Measurements from ENCODE around the gene B9D1.

B9D1 gene

DNA sequence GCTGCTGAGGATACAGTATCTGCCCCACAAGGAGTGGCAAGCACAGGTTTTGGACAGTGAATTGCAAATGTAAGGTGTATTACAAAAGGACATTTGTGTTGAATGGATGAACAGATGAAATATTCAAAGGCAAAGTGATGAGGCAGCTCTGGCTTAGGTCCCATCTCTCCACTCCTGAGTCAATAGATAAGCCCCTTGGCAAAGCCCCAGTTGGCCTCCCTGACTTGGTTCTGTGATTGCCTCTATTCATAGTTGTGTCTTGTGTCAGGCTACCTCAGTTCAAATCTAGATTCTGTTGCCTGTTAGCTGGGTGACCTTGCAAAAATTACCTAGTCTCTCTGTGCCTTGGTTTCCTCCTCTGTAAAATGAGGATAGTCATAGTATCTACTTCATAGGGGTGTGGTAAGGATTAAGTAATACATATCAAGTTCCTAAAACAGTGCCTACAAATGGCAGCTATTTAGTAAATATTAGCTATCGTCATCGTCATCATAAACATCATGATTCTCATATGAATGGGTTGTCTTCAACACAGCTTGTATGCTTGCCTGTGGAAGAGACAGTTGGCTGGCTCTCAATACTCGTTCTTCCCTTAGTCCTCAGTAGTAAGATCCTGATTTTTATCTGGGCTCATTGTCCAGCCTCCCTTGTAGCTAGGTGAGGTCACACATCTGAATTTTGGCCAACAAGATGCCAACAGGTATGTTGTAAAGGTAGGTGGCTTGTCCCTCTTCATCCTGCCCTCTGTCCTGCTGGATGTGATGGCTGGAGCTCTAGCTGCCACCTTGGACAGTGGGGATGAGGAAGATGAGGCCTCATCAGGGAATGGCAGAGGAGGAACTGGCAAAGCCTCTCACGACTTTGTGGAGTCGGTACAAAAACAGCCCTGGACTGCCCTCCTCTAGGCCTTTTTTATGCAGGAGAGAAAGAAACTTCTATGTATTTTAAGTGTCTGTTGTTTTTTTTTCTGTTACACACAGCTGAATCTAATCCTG lies 26.6 kb upstream of the B9D1 start:
- DNase-seq (ENCODE audit: low read depth in 3 of 3): no peak

DNA sequence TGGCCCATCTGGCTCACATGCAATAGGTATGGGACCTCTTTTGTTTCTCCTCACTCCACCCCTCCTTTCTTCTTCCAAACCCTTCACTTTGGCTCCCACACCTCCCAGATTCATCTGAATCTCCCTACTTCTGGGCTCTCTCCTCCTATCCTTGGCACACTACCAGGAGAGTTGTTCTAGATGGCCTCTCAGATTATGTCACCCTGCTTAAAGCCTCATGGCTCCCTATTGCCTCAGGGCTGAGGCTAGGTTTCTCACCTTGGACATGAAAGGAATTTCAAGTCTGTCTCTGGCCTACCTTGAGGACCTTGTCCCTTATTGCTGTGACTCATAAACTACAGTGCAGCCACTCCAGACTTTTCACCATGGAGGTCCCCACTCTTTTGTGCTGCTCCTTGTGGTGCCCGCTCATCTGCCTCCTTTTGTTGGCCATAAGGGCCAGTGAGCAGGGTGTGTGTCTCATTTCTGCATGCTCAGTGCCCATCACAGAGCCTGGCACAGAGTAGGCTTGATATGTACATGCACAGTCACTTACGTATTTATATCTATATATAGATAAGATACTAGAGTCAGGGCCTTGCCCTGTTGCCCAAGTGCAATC lies 25.5 kb upstream of the B9D1 start:
- DNase-seq (ENCODE audit: low read depth in 3 of 3): no peak

DNA sequence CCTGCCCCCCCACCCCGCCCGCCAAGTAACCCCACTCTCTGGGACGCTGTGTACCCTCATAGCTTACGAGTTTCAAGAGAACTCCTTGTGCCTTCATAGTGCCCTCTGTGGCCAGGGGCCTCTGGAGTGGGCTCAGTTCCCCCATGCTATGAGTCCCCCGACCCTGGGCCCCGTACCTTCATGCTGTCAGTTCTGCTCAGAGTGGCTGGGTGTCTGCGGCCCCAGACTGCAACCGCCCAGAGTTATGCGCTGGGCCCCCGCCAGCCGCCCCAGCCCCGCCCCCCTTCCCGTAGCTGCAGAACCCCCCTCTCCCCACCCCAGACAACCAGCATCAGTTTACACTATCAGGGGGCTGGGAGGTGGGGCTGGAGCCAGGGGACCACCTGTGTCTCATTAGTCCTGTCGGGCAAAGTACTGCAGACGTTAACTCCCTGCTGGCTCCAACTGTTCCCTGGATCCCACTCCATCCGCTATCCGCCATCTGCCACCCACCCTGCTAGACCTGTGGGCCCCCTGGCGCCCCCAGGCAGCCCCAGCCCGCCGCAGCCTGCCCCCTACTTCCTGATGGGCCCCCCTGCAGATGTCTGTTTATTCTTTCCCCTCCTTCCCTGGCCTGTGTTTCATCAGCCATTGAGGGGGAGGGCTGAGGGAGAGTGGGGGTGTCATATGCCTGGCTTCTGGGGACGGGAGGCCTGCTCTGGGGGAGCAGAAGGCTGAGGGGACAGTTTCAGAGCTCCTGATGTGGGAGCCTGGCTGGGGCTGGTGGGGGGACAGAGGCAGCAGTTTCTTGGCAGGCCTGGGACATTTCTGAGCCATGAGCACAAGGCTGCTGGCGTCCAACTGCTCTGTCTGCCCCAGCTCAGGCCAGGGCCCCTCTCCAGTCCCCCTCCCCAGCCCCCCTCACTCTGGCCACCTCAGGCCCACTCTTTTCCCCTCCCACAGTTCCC lies 24.7 kb upstream of the B9D1 start, which contains the start of gene MFAP4:
MFAP4 (minus strand) TSS at position 217 of the 947 bp plus-strand sequence; CDS start at position 182, 35 bp downstream.
- no peak for DNase-seq (ENCODE audit: low read depth in 3 of 3)

DNA sequence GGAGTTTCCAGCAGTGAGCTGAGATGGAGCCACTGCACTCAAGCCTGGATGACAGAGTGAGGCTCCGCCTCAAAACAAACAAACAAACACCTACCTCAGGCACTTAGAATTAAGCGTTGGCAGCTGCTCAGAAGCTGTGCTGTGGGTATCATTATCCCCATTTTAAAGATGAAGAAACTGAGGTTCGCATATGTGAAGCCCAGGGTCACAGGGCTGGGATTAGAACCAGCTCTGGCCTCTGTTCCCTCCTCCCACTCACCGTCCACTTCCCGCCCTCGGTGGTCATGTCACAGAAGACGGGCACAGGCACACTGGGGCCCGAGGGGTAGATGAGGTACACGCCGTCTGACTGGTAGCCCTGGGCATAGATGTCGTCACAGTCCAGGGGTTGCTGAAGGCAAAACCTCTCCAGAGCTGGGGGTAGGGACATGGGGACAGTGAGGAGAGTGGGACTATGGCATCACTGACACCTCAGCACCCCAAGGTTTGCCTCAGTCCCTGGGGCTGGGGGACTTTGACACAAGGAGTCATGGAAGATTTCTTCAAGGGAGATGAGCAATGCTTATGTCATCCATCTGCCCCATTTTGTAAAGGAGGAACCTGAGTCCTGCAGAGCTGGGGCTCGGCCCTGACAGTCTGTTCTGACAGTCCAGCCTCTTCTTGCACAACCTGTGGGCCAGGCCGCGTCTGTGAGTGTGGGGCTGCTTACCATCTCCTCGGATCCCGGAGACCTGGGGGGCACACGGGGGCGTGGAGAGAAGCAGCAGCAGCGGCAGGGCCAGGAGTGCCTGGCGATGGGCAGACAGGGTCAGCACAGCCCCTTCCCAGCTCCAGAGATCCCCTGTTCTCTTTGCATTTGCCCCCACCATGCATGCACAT lies 23.8 kb upstream of the B9D1 start:
- no peak for DNase-seq (ENCODE audit: low read depth in 3 of 3)

DNA sequence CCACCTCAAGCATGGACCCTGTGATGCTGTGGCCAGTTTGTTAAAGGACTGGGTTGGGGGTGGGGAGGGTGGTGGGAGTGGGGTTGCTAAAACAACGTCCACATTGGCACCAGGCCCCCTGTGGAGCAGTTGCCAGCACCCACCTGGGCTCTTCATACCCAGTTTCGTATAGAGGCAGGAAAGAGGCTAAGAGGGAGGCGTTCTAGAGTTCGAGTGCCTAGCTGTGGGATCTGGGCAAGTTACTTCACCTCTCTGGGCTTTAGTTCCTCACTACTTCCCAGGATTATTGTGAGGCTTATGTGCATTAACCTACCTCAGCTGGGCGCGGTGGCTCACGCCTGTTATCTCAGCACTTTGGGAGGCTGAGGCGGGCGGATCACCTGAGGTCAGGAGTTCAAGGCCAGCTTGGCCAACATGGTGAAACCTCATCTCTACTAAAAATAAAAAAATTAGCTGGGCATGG lies 23.0 kb upstream of the B9D1 start:
- no peak for DNase-seq (ENCODE audit: low read depth in 3 of 3)

DNA sequence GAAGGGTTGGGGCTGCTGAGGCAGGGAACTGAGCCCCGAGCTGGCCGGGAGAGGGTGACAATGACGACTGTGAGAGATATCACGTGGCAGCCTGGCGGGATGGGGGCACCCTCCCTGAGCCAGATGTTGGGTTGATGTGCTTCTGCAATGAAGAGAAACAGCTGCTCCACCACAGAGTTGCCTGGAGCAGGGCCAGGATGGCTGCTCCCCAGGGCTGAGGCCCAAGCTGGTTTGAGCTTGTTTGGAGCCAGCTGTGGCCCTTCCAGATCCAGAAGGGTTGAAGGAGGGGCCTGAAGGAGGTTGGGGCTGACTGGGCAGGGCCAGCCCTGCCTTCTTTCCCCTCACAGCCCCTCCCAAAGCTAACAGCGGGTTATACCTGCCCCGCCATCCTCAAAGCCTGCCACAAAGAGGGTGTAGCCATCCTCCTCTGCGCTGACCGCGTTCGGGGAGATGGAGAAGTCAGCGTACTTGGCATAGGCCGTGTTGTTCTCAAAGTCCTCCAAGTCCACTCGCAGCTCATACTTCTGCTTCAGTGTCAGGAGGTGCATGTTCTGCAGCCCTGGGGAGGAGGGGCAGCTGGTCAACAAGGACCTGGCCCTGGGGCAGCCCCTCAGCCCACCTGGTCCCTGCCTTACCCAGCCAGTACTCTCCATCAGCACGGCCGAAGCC lies 22.3 kb upstream of the B9D1 start:
- DNase-seq (ENCODE audit: low read depth in 3 of 3): no peak

DNA sequence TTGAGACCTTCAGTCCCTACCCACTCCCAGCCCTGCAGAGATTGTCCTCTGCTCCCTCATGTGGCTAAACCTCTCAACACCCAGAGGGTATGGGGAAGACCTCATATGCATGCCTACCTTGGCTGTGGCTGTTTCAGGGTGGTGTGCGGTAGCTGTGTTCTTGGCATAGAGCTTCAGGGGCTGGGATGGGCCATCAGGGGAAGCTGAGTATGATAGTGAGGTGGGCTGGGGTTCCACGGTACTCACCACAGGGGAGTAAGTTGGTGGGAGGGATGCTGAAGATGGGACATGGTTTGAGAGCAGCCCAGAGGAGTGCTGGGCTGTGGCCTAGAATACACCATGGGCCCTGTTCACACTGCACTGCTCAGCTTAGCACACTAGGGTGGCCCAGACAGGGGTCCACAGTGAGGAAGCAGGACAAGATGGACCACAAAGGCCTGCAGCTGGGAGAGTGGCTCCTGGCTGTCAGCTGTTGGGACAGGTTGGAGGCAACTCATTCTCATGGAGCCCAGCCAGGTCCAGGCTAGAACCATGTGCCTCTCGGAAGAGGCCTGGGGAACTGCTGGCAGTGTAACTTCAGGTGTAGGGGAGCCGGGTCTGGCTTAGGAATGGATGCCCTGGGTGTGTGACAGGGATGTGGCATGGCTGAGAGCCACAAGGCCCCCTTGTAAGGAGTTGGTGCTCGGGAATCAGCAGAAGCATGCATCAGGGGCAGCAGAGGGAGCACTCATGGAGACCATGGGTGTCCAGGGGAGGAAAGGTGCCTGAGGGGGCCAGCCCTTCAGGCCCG lies 21.4 kb upstream of the B9D1 start:
- no peak for DNase-seq (ENCODE audit: low read depth in 3 of 3)

DNA sequence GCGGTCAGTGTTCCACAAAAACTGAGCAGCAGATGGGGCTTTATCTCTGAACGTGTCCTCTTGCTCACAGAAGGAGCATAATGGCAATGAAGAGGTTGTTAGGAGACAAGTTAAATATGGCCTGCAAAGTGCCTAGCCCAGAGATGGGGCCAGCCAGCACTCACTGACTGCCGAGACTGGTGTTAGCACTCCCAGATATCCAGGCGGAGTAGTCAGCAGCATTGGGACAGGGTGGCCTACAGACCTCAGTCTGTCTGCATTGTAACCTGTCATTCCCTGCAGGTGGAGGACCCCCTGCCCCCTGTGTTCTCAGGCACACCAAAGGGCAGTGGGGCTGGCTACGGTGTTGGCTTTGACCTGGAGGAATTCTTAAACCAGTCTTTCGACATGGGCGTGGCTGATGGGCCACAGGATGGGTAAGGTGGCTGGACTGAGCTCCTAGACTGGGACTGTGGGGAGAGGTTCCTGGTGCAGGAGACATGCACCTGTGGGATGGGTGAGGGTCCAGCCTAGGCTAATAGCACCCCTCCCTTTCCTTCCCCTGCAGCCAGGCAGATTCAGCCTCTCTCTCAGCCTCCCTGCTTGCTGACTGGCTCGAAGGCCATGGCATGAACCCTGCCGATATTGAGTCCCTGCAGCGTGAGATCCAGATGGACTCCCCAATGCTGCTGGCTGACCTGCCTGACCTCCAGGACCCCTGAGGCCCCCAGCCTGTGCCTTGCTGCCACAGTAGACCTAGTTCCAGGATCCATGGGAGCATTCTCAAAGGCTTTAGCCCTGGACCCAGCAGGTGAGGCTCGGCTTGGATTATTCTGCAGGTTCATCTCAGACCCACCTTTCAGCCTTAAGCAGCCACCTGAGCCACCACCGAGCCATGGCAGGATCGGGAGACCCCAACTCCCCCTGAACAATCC lies 20.3 kb upstream of the B9D1 start:
- no peak for DNase-seq (ENCODE audit: low read depth in 3 of 3)

DNA sequence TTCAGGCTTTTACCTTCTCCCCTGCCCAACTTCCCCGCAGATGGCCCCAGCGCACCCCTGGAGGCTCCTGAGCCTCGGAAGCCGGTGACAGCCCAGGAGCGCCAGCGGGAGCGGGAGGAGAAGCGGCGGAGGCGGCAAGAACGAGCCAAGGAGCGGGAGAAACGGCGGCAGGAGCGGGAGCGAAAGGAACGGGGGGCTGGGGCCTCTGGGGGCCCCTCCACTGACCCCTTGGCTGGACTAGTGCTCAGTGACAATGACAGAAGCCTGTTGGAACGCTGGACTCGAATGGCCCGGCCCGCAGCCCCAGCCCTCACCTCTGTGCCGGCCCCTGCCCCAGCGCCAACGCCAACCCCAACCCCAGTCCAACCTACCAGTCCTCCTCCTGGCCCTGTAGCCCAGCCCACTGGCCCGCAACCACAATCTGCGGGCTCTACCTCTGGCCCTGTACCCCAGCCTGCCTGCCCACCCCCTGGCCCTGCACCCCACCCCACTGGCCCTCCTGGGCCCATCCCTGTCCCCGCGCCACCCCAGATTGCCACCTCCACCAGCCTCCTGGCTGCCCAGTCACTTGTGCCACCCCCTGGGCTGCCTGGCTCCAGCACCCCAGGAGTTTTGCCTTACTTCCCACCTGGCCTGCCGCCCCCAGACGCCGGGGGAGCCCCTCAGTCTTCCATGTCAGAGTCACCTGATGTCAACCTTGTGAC lies 19.4 kb upstream of the B9D1 start:
- no peak for DNase-seq (ENCODE audit: low read depth in 3 of 3)

DNA sequence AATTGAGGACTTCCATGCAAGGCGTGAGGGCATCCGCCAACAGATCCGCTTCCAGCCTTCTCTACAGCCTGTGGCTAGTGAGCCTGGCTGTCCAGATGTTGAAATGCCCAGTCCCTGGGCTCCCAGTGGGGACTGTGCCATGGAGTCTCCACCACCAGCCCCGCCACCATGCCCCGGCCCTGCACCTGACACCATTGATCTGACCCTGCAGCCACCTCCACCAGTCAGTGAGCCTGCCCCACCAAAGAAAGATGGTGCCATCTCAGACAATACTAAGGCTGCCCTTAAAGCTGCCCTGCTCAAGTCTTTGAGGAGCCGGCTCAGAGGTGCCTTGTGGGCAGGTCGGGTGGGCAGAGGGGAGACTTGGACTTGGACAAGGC lies 18.8 kb upstream of the B9D1 start:
- DNase-seq (ENCODE audit: low read depth in 3 of 3): no peak

DNA sequence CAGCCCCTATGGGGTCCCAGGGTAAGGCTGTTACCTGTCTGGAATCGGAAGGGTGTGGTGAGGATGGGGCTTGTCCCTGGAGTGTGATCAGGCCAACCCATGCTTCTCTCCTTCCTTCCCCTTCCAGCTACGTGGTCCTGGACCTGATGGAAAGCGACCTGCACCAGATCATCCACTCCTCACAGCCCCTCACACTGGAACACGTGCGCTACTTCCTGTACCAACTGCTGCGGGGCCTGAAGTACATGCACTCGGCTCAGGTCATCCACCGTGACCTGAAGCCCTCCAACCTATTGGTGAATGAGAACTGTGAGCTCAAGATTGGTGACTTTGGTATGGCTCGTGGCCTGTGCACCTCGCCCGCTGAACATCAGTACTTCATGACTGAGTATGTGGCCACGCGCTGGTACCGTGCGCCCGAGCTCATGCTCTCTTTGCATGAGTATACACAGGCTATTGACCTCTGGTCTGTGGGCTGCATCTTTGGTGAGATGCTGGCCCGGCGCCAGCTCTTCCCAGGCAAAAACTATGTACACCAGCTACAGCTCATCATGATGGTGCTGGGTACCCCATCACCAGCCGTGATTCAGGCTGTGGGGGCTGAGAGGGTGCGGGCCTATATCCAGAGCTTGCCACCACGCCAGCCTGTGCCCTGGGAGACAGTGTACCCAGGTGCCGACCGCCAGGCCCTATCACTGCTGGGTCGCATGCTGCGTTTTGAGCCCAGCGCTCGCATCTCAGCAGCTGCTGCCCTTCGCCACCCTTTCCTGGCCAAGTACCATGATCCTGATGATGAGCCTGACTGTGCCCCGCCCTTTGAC lies 18.2 kb upstream of the B9D1 start:
- no peak for DNase-seq (ENCODE audit: low read depth in 3 of 3)

DNA sequence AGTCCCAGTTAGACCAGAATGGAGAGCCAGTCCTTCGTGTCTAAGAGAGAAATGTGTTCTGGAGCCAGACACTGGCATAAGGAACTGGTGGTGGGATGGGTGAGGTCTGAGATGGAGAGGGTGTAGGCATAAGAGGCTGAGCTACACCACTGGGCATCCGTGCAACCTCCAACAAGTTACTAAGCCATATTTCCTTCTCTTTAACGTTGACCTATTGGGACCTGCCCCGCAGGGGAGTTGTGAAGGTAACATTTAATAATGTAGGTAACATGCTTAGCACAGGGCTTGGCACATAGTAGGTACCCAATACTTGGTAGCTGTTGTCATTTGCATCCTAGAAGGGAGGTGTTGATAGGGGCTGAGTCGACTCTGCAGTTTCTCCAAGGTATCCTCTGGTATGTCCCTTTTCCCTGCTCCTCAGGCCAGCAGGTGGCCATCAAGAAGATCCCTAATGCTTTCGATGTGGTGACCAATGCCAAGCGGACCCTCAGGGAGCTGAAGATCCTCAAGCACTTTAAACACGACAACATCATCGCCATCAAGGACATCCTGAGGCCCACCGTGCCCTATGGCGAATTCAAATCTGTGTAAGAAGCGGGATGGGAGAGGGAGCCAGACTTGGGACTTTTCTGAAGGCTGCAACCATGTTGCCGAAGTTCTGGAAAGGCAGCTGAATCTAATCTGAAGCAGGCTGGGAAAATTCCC lies 17.0 kb upstream of the B9D1 start:
- DNase-seq (ENCODE audit: low read depth in 3 of 3): no peak

DNA sequence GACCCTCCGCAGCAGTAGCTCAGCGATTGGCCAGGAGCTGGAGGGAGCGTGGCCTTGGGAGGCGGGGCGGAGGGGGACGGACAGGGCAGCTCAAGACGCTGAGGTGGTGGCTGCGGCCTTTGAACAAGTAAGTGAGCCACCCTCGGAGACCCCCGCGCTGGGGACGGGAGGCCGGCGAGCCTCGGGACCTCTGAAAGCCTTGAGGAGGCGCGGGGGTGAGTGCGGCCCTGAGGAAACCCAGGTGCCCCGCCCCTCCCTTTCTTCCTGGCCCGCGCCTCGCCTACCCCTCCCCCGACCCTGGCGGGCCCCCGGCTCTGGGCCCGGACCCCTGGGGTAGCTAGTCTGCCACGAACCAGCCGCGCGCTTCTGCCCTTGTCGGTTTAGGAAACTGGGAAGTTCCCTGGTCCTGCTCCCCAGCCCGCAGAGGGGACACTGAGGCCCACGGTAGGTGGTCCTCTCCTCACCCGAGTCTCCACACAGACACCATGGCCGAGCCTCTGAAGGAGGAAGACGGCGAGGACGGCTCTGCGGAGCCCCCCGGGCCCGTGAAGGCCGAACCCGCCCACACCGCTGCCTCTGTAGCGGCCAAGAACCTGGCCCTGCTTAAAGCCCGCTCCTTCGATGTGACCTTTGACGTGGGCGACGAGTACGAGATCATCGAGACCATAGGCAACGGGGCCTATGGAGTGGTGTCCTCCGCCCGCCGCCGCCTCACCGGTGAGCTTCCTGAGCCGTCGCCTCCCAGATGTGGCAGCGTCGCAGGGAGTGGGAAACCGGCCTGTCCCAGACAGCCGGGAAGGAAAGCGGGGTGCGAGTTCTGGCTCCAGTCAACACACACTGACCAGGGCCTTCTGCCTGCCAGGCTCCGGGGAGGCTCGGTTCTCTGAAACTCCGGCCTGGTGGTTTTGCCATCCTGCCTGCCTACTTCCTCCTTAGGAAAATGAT lies 16.2 kb upstream of the B9D1 start, which contains the start of gene MAPK7:
MAPK7 (plus strand) TSS at position 83 of the 945 bp plus-strand sequence; CDS start at position 486, 403 bp downstream.
- no peak for DNase-seq (ENCODE audit: low read depth in 3 of 3)

DNA sequence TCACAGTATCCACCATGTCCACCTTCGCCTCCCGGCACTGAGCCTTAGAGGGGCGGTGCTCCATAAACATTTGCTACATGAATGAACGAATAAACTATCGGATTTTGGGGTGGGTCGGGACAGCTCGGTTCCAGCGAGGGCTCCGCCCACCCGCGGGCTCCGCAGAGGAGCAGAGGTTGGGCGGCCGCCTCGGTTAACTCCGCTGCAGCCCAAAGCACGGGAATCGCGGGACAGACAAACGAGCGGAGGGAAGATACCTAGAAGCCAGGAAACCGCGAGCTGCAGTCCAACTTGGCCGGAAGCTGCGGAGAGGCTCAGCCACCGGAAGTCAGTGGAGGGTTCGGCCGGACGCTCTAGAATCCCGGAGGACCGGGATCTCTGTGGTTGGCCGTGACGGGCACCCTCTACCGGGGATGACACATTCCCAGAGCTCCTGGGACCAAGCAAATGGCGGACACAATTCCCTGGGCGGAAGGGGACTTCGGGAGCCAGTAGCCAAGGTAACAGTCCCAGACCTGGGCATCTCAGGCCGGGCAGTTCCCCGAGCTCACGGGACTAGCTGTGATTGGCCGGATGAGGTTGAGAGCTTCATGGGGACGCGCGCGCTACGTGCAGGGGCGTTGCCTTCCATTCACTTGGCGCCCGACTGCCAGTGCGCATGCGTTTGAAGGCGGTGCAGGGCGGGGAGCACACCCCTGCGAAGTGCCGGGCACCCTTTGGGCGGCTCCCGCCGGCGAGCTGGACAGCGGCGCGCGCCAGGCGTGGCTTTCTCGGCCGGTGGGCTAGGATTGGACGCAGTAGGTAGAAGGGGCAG lies 15.3 kb upstream of the B9D1 start:
- DNase-seq (ENCODE audit: low read depth in 3 of 3): peak; percentile 86 to 96 (median 90)
